Ishikawa (cell line): ENCODE data around the gene STMN3.

Source experiments
- CEBPB ChIP-seq: IDR thresholded peaks from 2 replicates; pipeline ENCODE4 v1.6.1; 2012
- CREB1 ChIP-seq: IDR thresholded peaks from 2 replicates; pipeline ENCODE4 v1.6.1; 2012; ENCODE audit warnings: low read depth
- EGR1 ChIP-seq: IDR thresholded peaks from 2 replicates; pipeline ENCODE4 v1.6.1; 2012
- EP300 ChIP-seq: IDR thresholded peaks from 2 replicates; pipeline ENCODE4 v1.6.1; 2012; ENCODE audit warnings: borderline replicate concordance
- FOXM1 ChIP-seq: IDR thresholded peaks from 2 replicates; pipeline ENCODE4 v1.6.1; 2012; ENCODE audit warnings: low read depth, borderline replicate concordance
- MAX ChIP-seq: IDR thresholded peaks from 2 replicates; pipeline ENCODE4 v1.6.1; 2012
- NFIC ChIP-seq: IDR thresholded peaks from 2 replicates; pipeline ENCODE4 v1.6.1; 2012
- RAD21 ChIP-seq: IDR thresholded peaks from 2 replicates; pipeline ENCODE4 v1.6.1; 2012; ENCODE audit warnings: low read depth
- REST ChIP-seq: IDR thresholded peaks from 2 replicates; pipeline ENCODE4 v1.6.1; 2012; ENCODE audit warnings: low read depth, mild to moderate bottlenecking
- TAF1 ChIP-seq: IDR thresholded peaks from 2 replicates; pipeline ENCODE4 v1.6.1; 2012; ENCODE audit warnings: low read depth, mild to moderate bottlenecking
- TCF12 ChIP-seq: IDR thresholded peaks from 2 replicates; pipeline ENCODE4 v1.6.1; 2012; ENCODE audit warnings: low read depth
- TEAD4 ChIP-seq: IDR thresholded peaks from 2 replicates; pipeline ENCODE4 v1.6.1; 2012
- USF1 ChIP-seq: IDR thresholded peaks from 2 replicates; pipeline ENCODE4 v1.6.1; 2012
- YY1 ChIP-seq: IDR thresholded peaks from 2 replicates; pipeline ENCODE4 v1.6.1; 2012; ENCODE audit warnings: low read depth
- ZBTB7A ChIP-seq: IDR thresholded peaks from 2 replicates; pipeline ENCODE4 v1.6.1; 2012; ENCODE audit warnings: low read depth

The STMN3 gene

GRCh38 chr20:63595416-63596127 is 57.7 kb downstream of the STMN3 start:
- TF ChIP-seq RAD21: no peak
- TF ChIP-seq CEBPB: no peak
- TF ChIP-seq TAF1: no peak
- no peak for TF ChIP-seq YY1
- no peak for TF ChIP-seq EP300
- TF ChIP-seq ZBTB7A: no peak
- no peak for TF ChIP-seq CREB1
- TF ChIP-seq TCF12: no peak
- no peak for TF ChIP-seq REST
- TF ChIP-seq TEAD4: no peak
- TF ChIP-seq USF1: no peak
- no peak for TF ChIP-seq FOXM1

- TF ChIP-seq CREB1 (no peak), MAX (no peak), CEBPB (no peak), EGR1 (no peak), USF1 (no peak), ZBTB7A (no peak), TCF12 (no peak), TAF1 (no peak), NFIC (no peak), FOXM1 (no peak), RAD21 (no peak), REST (no peak), YY1 (no peak), EP300 (no peak), TEAD4 (no peak)
These were observed 59.1 kb downstream of the STMN3 start for GRCh38 chr20:63594043-63594561.

GRCh38 chr20:63592661-63593060 is 60.6 kb downstream of the STMN3 start:
- no peak for TF ChIP-seq TCF12
- TF ChIP-seq ZBTB7A: no peak
- TF ChIP-seq NFIC: no peak
- TF ChIP-seq YY1: no peak
- TF ChIP-seq CEBPB: no peak
- TF ChIP-seq CREB1: no peak
- TF ChIP-seq RAD21: no peak
- no peak for TF ChIP-seq MAX
- no peak for TF ChIP-seq USF1
- no peak for TF ChIP-seq REST
- no peak for TF ChIP-seq TEAD4

GRCh38 chr20:63591786-63592355 is 61.4 kb downstream of the STMN3 start:
- no peak for TF ChIP-seq TEAD4
- no peak for TF ChIP-seq TAF1
- TF ChIP-seq CREB1: no peak
- no peak for TF ChIP-seq TCF12
- no peak for TF ChIP-seq ZBTB7A
- TF ChIP-seq MAX: no peak
- TF ChIP-seq FOXM1: no peak
